ENCODE results near the gene RALGAPA1.

GRCh38 chr14:35699791-35700444, 109.2 kb downstream of the RALGAPA1 start:
- TF ChIP-seq POLR2A (IDR thresholded peaks at IDR 0.05; ENCODE audit: low read depth, low read length), result no peak
- no peak for TF ChIP-seq POLR2AphosphoS5 (IDR thresholded peaks at IDR 0.05; ENCODE audit: low read depth, low read length)
- no peak for TF ChIP-seq TAF1 (IDR thresholded peaks at IDR 0.05; ENCODE audit: borderline replicate concordance, low read depth, low read length)

Data from GM12892 (cell line).